ENCODE results near the gene CELF5.
"Not testable (repeated sequence)": the region's sequence is repeated elsewhere in the genome, so short reads cannot be mapped to it uniquely, and the experiment has no call there.

Gene CELF5

DNA sequence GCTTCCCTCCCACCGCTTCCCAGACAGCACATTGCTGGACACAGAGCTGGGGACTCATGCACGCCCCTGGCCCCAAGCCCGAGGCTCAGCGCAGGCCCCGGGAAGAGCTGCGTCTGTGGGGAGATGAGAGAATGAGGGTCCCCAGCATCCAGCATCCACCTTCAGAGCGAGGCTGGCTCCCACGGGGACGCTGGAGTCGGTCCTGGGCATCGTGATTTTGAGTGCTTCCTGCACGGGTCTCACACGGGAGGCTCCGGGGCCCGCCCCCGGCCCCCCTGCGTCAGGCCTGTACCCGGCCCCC is 34.0 kb upstream of the CELF5 start:
- no peak for DNase-seq (ENCODE audit: low spot score)

DNA sequence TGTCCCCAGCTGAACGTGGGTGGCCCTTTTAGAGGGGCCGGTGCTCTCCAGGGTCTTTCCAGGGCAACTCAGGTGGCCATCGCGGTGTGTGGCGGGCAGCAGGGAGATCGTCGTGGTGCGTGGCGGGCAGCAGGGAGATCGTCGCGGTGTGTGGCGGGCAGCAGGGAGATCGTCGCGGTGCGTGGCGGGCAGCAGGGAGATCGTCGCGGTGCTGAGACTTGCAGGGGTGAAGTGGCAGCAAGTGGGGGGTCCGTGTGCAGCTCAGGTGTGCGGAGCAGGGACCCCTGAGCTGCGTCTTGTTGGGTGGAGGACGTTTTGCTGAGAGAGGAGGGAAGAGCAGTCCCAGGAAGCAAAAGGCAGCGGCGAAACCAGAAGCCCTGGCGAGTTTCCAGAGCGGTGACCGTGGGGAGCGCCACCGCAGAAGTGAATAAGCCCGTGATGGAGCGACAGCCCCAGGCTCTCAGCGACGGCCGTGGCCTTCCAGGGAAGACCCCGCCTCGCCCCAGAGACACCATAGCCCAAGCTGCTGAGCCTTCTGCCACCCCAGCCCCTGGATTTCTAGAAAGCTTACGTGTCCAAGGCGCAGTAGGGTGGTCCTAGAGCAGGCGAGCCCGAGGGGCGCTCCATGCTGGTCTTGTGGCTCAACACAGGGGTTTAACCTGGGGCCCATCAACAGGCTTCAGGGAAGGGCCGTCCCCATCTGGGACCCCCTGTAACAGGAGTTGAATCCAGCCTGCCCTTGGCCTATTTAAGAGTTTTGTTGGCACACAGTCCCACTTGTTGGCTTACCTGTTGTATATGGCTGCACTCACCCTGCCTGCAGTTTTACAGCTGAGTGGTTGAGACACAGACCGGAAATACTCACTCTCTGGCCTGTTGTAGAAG is 33.3 kb upstream of the CELF5 start:
- DNase-seq (ENCODE audit: low spot score) = no peak

DNA sequence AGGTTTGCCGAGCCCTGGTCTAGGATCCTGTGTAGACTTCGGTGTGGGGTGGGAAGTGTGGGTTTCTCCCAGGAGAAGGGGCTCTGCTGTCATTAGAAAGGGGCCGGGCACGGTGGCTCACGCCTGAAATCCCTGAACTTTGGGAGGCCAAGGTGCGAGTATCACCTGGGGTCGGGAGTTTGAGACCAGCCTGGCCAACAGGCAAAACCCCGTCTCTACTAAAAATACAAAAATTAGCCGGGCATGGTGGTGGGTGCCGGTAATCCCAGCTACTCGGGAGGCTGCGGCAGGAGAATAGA is 32.7 kb upstream of the CELF5 start:
- DNase-seq (ENCODE audit: low spot score) = not testable (repeated sequence)

DNA sequence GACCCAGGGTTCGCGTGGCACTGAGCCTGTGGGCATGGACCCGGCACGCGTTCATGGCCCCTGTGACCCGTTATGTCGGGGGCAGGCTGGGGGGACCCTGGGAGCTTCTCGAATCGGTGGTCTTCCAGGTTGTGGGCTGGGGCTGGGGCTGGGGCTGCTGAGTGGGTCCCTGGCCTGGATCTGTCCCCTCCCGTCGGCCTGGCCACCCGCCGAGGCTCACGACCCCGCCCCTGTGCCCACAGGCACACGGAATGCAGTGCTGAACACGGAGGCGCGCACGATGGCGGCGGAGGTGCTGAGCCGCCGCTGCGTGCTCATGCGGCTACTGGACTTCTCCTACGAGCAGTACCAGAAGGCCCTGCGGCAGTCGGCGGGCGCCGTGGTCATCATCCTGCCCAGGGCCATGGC is 32.2 kb upstream of the CELF5 start:
- no peak for DNase-seq (ENCODE audit: low spot score)

DNA sequence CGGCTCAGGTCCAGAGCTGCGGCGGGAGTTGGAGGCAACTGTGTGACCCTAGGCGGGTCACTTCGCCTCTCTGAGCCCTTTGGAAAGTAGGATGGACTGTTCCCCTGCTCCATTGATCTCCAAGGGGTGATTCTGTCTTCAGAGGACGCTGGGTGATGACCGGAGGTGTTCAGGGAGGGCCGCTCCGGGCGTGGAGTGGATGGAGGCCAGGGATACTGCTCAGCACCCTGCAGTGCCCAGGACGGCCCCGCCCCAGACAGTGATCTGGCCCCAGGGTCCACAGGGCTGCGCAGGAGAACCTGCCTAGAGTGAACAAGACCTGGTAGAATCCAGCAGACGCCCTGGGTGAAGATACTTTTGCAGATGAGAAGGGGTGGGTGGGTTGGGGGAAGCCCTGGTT is 31.8 kb upstream of the CELF5 start:
- no peak for DNase-seq (ENCODE audit: low spot score)

DNA sequence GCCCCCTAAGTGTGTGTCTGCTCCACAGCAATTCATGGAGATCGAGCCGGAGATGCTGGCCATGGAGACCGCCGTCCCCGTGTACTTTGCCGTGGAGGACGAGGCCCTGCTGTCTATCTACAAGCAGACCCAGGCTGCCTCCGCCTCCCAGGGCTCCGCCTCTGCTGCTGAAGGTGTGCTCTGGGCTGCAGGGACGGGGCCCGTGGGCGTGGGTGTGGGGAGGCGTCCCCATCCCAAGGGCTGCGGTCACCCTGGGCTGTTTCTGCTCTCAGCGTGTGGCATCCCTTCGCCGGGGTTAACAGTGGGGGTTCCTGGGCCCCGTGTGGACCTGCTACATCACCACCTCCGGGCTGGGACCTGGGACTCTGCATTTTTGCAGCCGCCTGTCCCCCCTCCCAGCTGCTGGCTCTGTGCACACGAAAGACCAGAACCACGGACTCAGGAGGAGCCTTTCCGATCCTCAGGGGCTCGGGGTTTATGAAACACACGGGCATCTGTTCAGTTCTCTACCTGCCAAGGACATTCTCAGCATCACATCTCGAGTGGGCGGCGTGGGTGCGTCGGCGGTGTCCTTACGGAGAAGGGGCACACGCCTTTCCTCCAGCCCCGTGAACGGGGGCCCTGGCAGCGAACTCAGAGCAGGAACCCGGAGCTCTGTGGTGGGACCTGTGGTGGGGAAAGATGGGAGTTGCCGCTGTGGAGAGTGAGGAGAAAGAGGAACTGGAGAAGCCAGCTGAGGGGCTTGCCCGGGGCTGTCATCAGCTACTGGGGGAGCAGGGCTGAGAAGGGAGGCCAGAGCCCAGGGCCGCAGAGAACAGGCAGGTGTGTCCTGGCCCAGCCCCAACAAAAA is 31.0 kb upstream of the CELF5 start:
- DNase-seq (ENCODE audit: low spot score) = no peak

DNA sequence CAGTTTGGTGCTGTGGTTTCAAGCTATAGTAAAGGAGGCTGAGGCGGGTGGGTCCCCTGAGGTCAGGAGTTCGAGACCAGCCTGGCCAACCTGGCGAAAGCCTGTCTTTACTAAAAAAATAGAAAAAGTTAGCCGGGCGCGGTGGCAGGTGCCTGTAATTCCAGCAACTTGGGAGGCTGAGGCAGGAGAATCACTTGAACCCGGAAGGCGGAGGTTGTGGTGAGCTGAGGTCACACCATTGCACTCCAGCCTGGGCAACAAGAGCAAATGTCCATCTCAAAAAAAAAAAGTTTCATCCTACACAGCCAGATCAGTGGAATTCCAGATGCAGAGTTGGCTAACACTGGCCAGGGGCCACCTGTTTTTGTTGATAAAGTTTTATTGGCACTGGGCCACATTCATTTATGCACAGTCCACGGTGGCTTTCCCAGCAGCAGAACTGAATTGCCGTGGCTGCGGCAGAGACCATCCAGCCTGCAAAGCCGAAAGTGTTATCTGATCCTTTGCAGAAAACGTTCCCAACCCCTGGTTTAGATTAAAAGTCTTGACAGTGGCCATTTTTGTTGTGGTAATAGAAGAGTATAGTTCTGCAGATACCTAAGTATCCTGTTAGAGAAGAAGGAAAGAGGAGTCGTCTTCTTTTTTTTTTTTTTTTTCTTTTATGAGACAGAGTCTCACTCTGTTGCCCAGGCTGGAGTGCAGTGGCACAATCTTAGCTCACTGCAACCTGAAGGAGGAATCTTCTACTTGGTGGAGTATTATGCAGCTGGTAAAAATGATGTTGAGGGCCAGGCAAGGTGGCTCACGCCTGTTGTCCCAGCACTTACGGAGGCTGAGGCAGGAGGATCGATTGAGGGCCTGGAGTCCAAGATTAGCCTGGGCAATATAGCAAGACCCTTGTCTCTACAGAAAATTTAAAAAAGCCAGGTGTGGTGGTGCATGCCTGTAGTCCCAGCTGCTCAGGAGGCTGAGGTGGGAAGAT is 30.1 kb upstream of the CELF5 start:
- DNase-seq (ENCODE audit: low spot score) = no peak

DNA sequence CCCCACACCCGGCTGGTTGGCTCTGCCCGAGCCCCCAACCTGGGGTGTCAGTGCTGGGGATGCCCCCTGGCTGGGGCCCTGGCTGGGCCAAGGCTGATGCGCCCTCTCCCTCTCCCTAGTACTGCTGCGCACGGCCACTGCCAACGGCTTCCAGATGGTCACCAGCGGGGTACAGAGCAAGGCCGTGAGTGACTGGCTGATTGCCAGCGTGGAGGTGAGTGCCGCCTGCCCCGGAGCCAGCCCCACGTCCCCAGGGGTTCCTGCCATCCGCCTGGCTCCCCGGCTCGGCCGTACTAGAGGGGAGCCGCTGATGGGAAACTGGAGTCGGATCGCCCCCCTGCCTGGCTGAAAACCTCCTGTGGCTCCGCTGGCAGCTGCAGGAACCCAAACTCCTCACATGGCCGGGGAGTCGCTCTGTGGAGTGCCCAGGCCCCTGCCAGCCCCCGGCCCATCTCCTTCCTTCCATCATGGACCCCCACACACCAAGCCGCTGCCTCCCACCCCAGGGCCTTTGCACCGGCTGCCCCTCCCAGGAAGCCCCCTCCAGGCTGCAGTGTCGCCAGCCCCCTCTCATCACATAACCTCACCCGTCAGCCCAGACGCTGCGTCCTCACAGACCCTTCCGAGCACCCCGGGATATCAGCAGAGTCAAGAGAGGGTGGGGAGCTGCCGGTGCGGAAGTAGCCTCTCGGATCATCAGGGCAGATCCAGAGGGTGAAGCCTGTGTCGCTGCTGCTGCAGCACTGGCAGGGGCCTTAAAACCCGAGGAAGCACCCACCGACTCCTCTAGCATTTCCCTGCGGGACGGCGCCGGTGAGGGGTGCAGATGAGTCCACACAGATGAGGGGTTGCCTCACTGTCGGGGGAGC is 28.2 kb upstream of the CELF5 start:
- DNase-seq (ENCODE audit: low spot score) = peak; percentile 77

DNA sequence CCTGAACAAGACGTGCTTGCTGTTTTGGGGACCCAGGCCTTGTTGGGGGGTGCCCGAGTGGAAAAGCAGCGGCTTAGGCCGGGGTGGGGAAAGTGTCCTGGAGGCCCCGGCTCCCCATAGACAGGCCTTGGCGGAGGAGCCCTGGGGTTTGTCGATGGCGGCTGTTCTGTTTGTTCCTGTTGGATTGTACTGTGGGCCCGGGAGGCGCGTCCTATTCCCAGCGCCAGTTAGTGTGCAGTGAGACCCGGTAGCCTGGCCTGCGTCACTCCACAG is 27.6 kb upstream of the CELF5 start:
- peak; percentile 14 for DNase-seq (ENCODE audit: low spot score)

DNA sequence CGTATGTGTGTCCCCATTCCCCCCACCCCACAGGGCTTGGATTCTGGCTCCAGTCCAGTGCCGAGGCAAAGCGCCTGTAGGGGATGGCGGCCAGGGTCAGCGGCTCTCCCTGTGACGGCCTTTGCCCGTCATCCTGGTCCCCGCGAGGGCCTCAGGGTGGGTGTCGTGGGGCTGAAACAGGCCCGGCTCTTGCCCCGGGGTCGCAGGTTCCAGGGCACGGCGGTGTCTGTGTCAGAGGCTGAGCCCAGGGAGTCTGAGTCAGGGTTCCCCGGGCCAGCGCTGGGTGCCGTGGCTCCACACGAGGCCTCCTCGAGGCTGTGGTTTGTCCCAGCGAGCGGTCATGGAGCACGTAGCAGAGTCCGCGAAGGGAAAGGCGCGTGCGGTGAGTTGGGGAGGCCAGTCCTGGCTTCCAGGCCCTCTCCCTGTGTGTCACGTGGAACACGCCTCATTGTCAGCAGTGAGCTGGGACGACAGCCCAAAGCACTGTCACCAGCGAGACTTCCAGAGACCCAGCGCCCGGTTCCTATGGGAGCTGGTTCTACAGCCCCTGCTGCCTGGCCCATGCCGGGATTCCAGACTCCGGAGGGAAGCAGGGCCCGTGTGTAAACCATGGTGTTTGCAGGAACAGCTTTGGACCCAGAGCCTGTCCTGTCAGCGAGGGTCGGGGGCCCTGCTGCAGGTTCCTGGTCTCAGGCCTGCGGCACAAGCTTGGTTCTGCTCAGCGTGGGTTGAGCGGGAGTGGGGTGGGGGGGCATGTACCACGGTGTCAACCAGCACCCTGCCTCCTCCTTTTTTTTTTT is 25.4 kb upstream of the CELF5 start:
- DNase-seq (ENCODE audit: low spot score) = peak; percentile 22

DNA sequence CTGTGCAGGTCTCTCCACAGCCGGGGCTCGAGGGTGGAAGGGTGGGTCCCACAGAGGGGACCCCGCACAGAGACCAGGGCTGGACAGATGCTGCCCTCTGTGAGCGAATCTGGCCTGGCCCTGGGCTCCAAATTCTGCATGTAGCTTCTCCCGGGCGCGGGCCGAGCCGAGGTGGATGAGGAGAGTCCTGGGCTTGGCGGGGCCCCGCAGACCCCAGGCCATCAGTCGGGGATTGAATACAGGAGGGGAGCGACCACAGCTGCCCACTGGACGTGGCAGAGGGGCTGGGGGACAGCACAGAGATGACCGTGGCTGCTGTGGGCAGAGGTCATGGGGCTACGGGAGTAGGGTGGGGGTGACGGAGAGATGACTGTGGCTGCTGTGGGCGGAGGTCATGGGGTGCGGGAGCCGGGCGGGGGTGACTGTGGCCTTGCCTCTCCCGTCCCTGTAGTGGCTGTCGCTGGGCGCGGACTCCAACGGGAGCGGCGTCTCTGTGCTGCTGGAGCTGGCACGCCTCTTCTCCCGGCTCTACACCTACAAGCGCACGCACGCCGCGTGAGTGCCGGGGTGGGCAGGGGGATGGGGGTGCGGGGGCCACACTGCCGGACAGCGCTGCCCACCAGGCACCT is 23.3 kb upstream of the CELF5 start:
- no peak for DNase-seq (ENCODE audit: low spot score)

DNA sequence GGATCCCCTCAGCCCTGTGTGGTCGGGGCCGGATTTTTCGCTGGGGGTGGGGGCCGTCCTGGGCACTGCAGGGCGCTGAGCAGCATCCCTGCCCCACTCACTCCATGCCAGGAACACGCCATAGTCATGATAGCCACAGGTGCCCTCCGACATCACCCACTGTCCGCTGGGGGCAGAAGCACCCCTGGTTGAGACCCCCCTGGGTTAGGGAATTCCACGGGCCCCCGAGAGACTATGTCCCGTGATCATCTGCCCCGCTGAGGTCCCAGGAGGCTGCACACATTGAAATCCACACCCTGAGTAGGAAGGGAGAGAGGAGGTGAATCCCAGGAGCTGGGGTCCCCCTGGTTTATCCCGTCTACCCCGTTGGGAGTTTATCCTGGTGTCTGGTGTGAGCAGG is 22.6 kb upstream of the CELF5 start:
- no peak for DNase-seq (ENCODE audit: low spot score)

DNA sequence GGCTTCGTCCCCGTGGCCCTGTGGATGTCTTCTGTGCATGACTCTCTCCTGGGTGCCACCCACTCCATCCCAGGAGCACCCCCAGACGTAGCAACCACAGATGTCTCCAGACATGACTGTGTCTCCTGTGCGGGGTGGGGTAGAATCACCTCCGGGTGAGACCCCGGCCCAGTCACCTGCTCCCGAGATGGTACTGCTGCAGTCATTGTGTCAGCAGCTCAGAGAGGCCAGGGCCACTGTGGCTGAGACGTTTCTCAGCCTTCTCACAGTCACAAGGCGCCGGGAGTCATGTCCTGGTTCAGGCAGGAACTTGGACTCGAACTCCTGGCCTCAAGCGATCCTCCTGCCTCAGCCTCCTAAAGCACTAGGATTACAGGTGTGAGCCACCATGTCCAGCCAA is 22.1 kb upstream of the CELF5 start:
- no peak for DNase-seq (ENCODE audit: low spot score)

DNA sequence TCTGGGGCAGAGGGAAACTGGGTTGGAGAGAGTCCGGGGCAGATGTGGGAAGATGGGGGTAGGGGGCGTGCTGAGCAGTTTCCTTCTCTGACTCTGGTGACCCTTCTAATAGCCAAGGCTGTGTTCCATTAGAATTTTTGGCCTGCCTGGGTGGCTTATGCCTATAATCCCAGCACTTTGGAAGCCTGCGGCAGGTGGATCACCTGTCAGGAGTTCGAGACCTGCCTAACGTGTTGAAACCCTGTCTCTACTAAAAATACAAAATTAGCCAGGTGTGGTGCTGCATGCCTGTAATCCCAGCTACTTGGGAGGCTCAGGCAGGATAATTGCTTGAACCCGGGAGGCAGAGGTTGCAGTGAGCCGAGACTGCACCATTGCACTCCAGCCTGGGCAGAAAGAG is 21.6 kb upstream of the CELF5 start:
- not testable (repeated sequence) for DNase-seq (ENCODE audit: low spot score)

DNA sequence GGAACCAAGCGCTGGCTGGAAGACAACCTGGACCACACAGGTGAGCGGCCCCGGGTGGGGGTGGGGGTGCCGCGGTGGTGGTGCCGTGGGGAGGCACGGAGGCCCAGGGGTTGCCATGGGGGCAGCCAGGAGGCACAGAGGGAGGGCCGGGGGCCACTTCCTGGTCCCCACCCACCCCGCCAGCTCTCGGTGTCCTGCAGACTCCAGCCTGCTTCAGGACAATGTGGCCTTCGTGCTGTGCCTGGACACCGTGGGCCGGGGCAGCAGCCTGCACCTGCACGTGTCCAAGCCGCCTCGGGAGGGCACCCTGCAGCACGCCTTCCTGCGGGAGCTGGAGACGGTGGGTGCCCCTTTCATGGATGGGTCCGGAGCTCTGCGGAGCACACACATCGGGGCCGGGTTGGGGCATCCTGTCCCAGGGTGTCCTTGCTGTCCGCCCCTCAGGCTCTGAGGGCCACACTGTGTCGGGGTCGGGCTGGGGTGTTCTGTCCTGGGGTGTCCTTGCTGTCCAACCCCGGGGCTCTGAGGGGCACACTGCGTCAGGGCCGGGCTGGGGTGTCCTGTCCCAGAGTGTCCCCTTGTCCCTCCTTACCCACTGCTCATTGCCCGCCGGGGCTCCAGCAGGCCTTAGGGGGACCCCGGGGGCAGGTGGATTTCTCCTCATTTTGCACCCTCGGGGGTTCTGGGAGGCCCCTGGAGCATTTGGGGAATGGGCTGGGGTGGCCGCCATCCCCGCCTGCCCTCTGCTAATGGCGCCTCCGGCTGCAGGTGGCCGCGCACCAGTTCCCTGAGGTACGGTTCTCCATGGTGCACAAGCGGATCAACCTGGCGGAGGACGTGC is 20.4 kb upstream of the CELF5 start:
- no peak for DNase-seq (ENCODE audit: low spot score)

DNA sequence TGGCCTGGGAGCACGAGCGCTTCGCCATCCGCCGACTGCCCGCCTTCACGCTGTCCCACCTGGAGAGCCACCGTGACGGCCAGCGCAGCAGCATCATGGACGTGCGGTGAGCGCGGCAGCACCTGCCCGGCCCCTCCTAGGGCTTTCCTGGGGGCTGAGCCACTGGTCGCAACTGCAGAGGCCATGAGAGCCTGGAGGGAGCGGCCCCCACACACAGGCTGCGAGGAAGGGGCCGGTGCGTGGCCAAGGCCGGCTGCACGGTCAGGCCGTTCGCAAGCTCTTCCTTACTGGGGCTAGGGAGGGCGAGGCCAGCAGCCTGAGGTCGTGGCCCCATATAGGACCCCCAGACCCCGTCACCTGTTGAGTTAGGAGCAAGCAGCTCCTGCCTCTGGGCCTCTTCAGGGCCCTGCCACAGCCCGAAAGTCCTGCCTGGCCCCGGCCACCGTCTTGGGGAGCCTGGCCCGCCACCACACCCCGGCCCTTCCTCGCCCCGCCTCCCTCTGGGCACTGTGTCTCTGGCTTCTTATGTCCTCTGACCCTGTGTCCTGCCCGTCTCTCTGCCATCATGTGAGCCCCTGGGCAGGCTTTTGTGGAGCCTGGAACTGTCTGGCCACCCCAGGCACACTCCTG is 19.7 kb upstream of the CELF5 start:
- no peak for DNase-seq (ENCODE audit: low spot score)

DNA sequence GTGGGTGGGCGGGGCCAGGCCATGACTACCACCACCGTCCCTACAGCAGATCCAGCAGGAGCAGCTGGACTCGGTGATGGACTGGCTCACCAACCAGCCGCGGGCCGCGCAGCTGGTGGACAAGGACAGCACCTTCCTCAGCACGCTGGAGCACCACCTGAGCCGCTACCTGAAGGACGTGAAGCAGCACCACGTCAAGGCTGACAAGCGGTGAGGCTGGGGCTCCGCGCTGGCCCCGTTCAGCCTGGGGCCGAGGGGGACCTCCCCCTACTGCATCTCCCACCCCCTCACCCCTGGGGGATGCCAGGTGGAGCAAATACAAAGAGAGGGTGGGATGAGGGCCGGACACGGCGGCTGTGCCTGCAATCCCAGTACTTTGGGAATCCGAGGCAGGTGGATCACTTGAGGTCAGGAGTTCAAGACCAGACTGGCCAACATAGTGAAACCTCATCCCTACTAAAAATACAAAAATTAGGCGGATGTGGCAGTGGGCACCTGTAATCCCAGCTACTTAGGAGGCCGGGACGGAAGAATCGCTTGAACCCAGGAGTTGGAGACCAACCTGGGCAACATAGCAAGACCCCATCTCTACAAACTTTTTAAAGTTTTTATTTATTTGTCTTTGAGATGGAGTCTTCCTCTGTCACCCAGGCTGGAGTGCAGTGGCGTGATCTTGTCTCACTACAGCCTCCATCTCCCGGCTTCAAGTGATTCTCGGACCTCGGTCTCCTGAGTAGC is 18.1 kb upstream of the CELF5 start:
- DNase-seq (ENCODE audit: low spot score) = no peak
